Heart right ventricle (tissue), 16 donors: ENCODE data around the gene KRT9. TPM values are rescaled to one million over a fixed set of nuclear protein-coding genes. Genes with fewer than 3 reads are reported as not detected.

Experiments
- ATAC-seq, 8 donors: fragments of 200-7000 bp; cut with Tn5 transposase; one replicate each; pipeline ENCODE4 v1.9.1; 2020; ENCODE audit warnings: mild to moderate bottlenecking in 8 of 8, moderate library complexity in 8 of 8, moderate number of reproducible peaks in 1 of 8
- DNase-seq, 2 donors: peaks; one replicate each; pipeline ENCODE4 v3.0.0-alpha.2; 2020
- H3K27ac ChIP-seq, 10 donors: fragments of 200-600 bp; sonication (generic) in 2 of 10; one replicate each; pipeline versions ENCODE4 v1.5.0 to v1.8.0; 2020 to 2022; ENCODE audit warnings: mild to moderate bottlenecking in 3 of 10
- H3K27me3 ChIP-seq, 7 donors: fragments of 200-600 bp; one replicate each; pipeline ENCODE4 v1.8.0; 2021 to 2022; ENCODE audit warnings: mild to moderate bottlenecking in 2 of 7
- H3K36me3 ChIP-seq, 9 donors: fragments of 200-600 bp; sonication (generic) in 1 of 9; one replicate each; pipeline versions ENCODE4 v1.5.0 to v1.8.0; 2020 to 2022; ENCODE audit warnings: mild to moderate bottlenecking in 2 of 9
- H3K4me1 ChIP-seq, 9 donors: fragments of 200-600 bp; sonication (generic) in 1 of 9; one replicate each; pipeline versions ENCODE4 v1.5.0 to v1.8.0; 2020 to 2022; ENCODE audit warnings: mild to moderate bottlenecking in 4 of 9
- H3K4me3 ChIP-seq, 10 donors: fragments of 200-600 bp; sonication (generic) in 2 of 10; one replicate each; pipeline versions ENCODE4 v1.5.0 to v1.8.0; 2020 to 2022; ENCODE audit warnings: mild to moderate bottlenecking in 7 of 10, moderate library complexity in 2 of 10
- H3K9me3 ChIP-seq, 11 donors: fragments of 200-600 bp in 10 of 11; sonication (generic) in 2 of 11; one replicate each; pipeline versions ENCODE4 v1.5.0 to v1.8.0; 2013 to 2022; ENCODE audit warnings: mild to moderate bottlenecking in 2 of 11, control low read depth in 1 of 11, moderate library complexity in 1 of 11
- CTCF ChIP-seq, 9 donors: fragments of 200-600 bp; sonication (generic) in 2 of 9; IDR thresholded peaks; one replicate each; pipeline versions ENCODE4 v1.5.0 to v1.8.0; 2021 to 2022; ENCODE audit warnings: antibody characterized with exemption in 9 of 9, mild to moderate bottlenecking in 5 of 9, moderate library complexity in 1 of 9
- WGBS, 2 donors: extraction: QIAGEN DNeasy Blood & Tissue Kit; methylation state at CpG; one replicate each; pipeline ENCODE4 v1.1.7; 2013; ENCODE audit warnings: inconsistent platforms in 1 of 2; 5-methylcytosine and 5-hydroxymethylcytosine counted together
- intact Hi-C, 10 donors: fragments of 100-400 bp; cut with DNase I; formaldehyde crosslinking; loops; one replicate each; pipeline versions ENCODE4 v1.11.1 to v1.14.2; 2022
- polyA plus RNA-seq, 2 donors: library from polyadenylated mRNA; stranded (reverse); fragments of 200-250 nt; gene quantifications; one replicate each; pipeline ENCODE4 v1.2.3, GENCODE V29; 2013
- total RNA-seq, 10 donors: library from RNA; stranded (reverse); fragmentation: NEBNext Ultra II Directional in 3 of 10; extraction: Animal tissue kit (Norgen Biotek cat#: 25700) in 3 of 10; gene quantifications; one replicate each; pipeline versions ENCODE4 v1.2.1 to v1.2.4, GENCODE V29; 2021 to 2023
- donor health status: Arrhythmogenic right ventricular cardiomyopathy.
- donor health status: ischemic (EF 13 %, LVEDD 7.1; RV severe dilation, severe dysfunction).
- donor health status: healthy with polysubstance abuse.
- donor health status: DM: no; HTN: yes; CAD: no.
- donor health status: DM: no; HTN: no; CAD: no.
- donor health status: ischemic (EF 25% LVEDD 6.9; RV normal size, moderate dysfunction).
- donor health status: ischemic (EF 25% LVEDD 5.7; RV mildly dilated, moderate dysfunction).
- donor health status: healthy.
- donor health status: DM: yes; HTN: yes; CAD: no.
- donor health status: Ischemic cardiomyopathy.
- donor health status: ischemic (EF 35%, LVEDD 5.7; RV mildly dilated, moderate dysfunction).
- donor health status: nonischemic (EF 11% LVEDD 7.7; RV severe dilation, severe dysfunction).
- donor health status: DM: yes; HTN: yes; CAD: no.
- donor health status: PGD.
- donor health status: ischemic (EF 29% LVEDD 5.4; RV normal size, mild dysfunction).
- donor health status: nonischemic (EF 23%, LVEDD 6.1; RV moderate dilation, normal function).

The KRT9 gene
- total and polyA plus RNA-seq, 12 donors, result not detected

- Histone ChIP-seq H3K4me1 (no peaks in the 10 kb centered on the region), H3K36me3 (no peaks in the 10 kb centered on the region), H3K27me3 (peaks cover 0 to 41% (median 24%) of the 10 kb centered on the region in 7 donors), H3K27ac (no peak overlapping the region), H3K9me3 (no peaks in the 10 kb centered on the region), H3K4me3 (no peak overlapping the region)
- ATAC-seq (no peak), DNase-seq (no peak)
- 90 to 92% methylated on average over 4 of the region's 4 CpGs for WGBS, 2 donors
- intact Hi-C loops, result loop anchor here in 3 of 10 donors (2.0 to 10.0 kb wide), 2 partner anchors 63 to 67 kb away; no protein-coding TSS in a partner anchor
- TF ChIP-seq CTCF (IDR thresholded peaks at IDR 0.05), result no peak
Measured at GRCh38 chr17:41581366-41582060, 9.7 kb upstream of the KRT9 start.

- no peak overlapping the region for H3K27ac ChIP-seq
- H3K9me3 ChIP-seq, result no peaks in the 10 kb centered on the region
- H3K4me3 ChIP-seq, result no peak overlapping the region
- intact Hi-C loops, result loop anchor here in 2 of 10 donors (10.0 kb wide), 1 partner anchor 64 kb away; no protein-coding TSS in a partner anchor
- TF ChIP-seq CTCF (IDR thresholded peaks at IDR 0.05), result no peak
- no peak for ATAC-seq
- no peak for DNase-seq
- H3K36me3 ChIP-seq, result no peaks in the 10 kb centered on the region
- H3K27me3 ChIP-seq, result peaks cover 0 to 47% (median 29%) of the 10 kb centered on the region in 7 donors
- 36 to 40% methylated on average over 1 of the region's 1 CpG for WGBS, 2 donors
- H3K4me1 ChIP-seq, result no peaks in the 10 kb centered on the region
Measured at GRCh38 chr17:41580687-41581365, 9.0 kb upstream of the KRT9 start.

- Histone ChIP-seq H3K27me3 (peaks cover 0 to 52% (median 34%) of the 10 kb centered on the region in 7 donors), H3K9me3 (no peaks in the 10 kb centered on the region), H3K4me1 (no peaks in the 10 kb centered on the region), H3K4me3 (no peak overlapping the region), H3K27ac (no peak overlapping the region), H3K36me3 (no peaks in the 10 kb centered on the region)
- DNase-seq, result no peak
- WGBS, 2 donors, result 72 to 84% methylated on average over 2 of the region's 2 CpGs
- intact Hi-C loops, result loop anchor here in 2 of 10 donors (10.0 kb wide), 1 partner anchor 65 kb away; no protein-coding TSS in a partner anchor
- TF ChIP-seq CTCF (IDR thresholded peaks at IDR 0.05), result no peak
- ATAC-seq, result no peak
Measured at GRCh38 chr17:41580244-41580575, 8.4 kb upstream of the KRT9 start.

GRCh38 chr17:41579484-41580243, 7.8 kb upstream of the KRT9 start:
- peaks cover 0 to 55% (median 37%) of the 10 kb centered on the region in 7 donors for H3K27me3 ChIP-seq
- TF ChIP-seq CTCF (IDR thresholded peaks at IDR 0.05), result peak; percentile 42 to 84 (median 73)
- WGBS, 2 donors, result 40% methylated on average over 18 of the region's 18 CpGs
- peak; percentile 50 to 80 for DNase-seq
- H3K36me3 ChIP-seq, result no peaks in the 10 kb centered on the region
- no peaks in the 10 kb centered on the region for H3K4me1 ChIP-seq
- H3K9me3 ChIP-seq, result no peaks in the 10 kb centered on the region
- peak; percentile 67 to 93 (median 88) for ATAC-seq
- no peak overlapping the region for H3K4me3 ChIP-seq
- intact Hi-C loops, result loop anchor here in 4 of 10 donors (1.0 to 10.0 kb wide), 2 partner anchors 65 to 69 kb away; no protein-coding TSS in a partner anchor
- no peak overlapping the region for H3K27ac ChIP-seq
